T-cell (primary cell): ENCODE results near the gene POMT1. TPM values are rescaled to one million over a fixed set of nuclear protein-coding genes. Genes with fewer than 3 reads are reported as not detected.
"Not testable (repeated sequence)": the region's sequence is repeated elsewhere in the genome, so short reads cannot be mapped to it uniquely, and the experiment has no call there.

Experiments used
- ATAC-seq, 4 experiments: fragments of 200-7000 bp in 3 of 4; fragments of 150-1000 bp in 1 of 4; cut with Tn5 transposase; replicated peaks in 1 of 4; 1 replicate in 3 of 4; 2 replicates in 1 of 4; pipeline ENCODE4 v1.10.0; 2021; ENCODE audit warnings: moderate library complexity in 3 of 4, mild to moderate bottlenecking in 2 of 4, moderate number of reproducible peaks in 1 of 4
- CTCF ChIA-PET, 2 donors: fragments of 300-600 bp; sonication (Branson Sonifier 250); formaldehyde crosslinking; loops; one replicate each; lab custom pipeline; 2022; ENCODE audit warnings: antibody characterized with exemption in 2 of 2; lab: Charles Lee
- POLR2A ChIA-PET, 2 donors: fragments of 300-600 bp; sonication (Branson Sonifier 250); formaldehyde crosslinking; loops; one replicate each; lab custom pipeline; 2022; ENCODE audit warnings: antibody characterized with exemption in 2 of 2; lab: Charles Lee
- DNase-seq, 35 experiments: peaks; one replicate each; pipeline versions ENCODE4 v3.0.0 to v3.0.0-alpha.2; 2013 to 2023
- H3K27ac ChIP-seq: one replicate; pipeline ENCODE4 v1.5.1; 2013; ENCODE audit warnings: low read length
- H3K27me3 ChIP-seq, 2 experiments: replicated peaks in 1 of 2; 1 replicate in 1 of 2; 2 replicates in 1 of 2; pipeline versions ENCODE4 v1.6.1 to v1.7.0; 2013; ENCODE audit warnings: low read length in 1 of 2, mixed read lengths in 1 of 2; ENCODE audit not compliant: control insufficient read depth in 2 of 2, insufficient read depth in 2 of 2; ENCODE audit errors: extremely low read depth in 1 of 2
- H3K36me3 ChIP-seq, 2 donors: 1 replicate in 1 of 2; 2 replicates in 1 of 2; pipeline versions ENCODE4 v1.6.1 to v1.7.0; 2013; ENCODE audit warnings: low read length in 1 of 2; ENCODE audit not compliant: control insufficient read depth in 2 of 2, insufficient read depth in 1 of 2; ENCODE audit errors: extremely low read depth in 1 of 2
- H3K4me1 ChIP-seq, 2 experiments: 1 replicate in 1 of 2; 2 replicates in 1 of 2; pipeline versions ENCODE4 v1.6.1 to v1.7.0; 2013; ENCODE audit warnings: low read length in 2 of 2, mixed read lengths in 1 of 2; ENCODE audit not compliant: insufficient read depth in 2 of 2, control insufficient read depth in 1 of 2; ENCODE audit errors: extremely low read depth in 1 of 2
- H3K4me3 ChIP-seq, 2 donors: 1 replicate in 1 of 2; 2 replicates in 1 of 2; pipeline versions ENCODE4 v1.5.1 to v1.7.0; 2013; ENCODE audit warnings: mild to moderate bottlenecking in 2 of 2, low read length in 1 of 2, moderate library complexity in 1 of 2; ENCODE audit not compliant: control insufficient read depth in 1 of 2; ENCODE audit errors: extremely low read depth in 1 of 2
- H3K9me3 ChIP-seq: 2 replicates; pipeline ENCODE4 v1.7.0; 2013
- H3K27ac Mint-ChIP-seq, 2 donors: one replicate each; pipeline ENCODE4 v1.8.0; 2020 to 2021; ENCODE audit warnings: mild to moderate bottlenecking in 2 of 2, mixed read lengths in 2 of 2
- H3K27me3 Mint-ChIP-seq, 2 donors: one replicate each; pipeline ENCODE4 v1.8.0; 2021 to 2022; ENCODE audit warnings: mixed read lengths in 2 of 2
- H3K36me3 Mint-ChIP-seq: one replicate; pipeline ENCODE4 v1.8.0; 2021; ENCODE audit warnings: mixed read lengths
- H3K4me1 Mint-ChIP-seq, 3 donors: one replicate each; pipeline ENCODE4 v1.8.0; 2020 to 2022; ENCODE audit warnings: mixed read lengths in 3 of 3, mild to moderate bottlenecking in 1 of 3
- H3K4me3 Mint-ChIP-seq, 3 donors: one replicate each; pipeline ENCODE4 v1.8.0; 2020 to 2022; ENCODE audit warnings: mild to moderate bottlenecking in 3 of 3, mixed read lengths in 3 of 3, moderate library complexity in 3 of 3
- H3K9me3 Mint-ChIP-seq, 3 donors: one replicate each; pipeline ENCODE4 v1.8.0; 2020 to 2022; ENCODE audit warnings: mixed read lengths in 3 of 3
- WGBS: methylation state at CpG from one replicate; pipeline ENCODE4 v1.1.5; 2013; ENCODE audit warnings: missing lambda C conversion rate; ENCODE audit not compliant: insufficient coverage; 5-methylcytosine and 5-hydroxymethylcytosine counted together
- total RNA-seq, 35 experiments: library from RNA in 6 of 35; stranded (reverse) in 6 of 35; fragments of 120-200 nt in 1 of 35; gene quantifications; one replicate each; pipeline versions ENCODE4 v1.2.1 to v1.2.4 and lab custom pipeline; 2013 to 2026

POMT1 gene
- total RNA-seq, 5 donors from 2014 or later (not counting 1 experiment from before 2014, with no cell fraction given): 45.3 to 74.4 (median 56.9) TPM

DNA sequence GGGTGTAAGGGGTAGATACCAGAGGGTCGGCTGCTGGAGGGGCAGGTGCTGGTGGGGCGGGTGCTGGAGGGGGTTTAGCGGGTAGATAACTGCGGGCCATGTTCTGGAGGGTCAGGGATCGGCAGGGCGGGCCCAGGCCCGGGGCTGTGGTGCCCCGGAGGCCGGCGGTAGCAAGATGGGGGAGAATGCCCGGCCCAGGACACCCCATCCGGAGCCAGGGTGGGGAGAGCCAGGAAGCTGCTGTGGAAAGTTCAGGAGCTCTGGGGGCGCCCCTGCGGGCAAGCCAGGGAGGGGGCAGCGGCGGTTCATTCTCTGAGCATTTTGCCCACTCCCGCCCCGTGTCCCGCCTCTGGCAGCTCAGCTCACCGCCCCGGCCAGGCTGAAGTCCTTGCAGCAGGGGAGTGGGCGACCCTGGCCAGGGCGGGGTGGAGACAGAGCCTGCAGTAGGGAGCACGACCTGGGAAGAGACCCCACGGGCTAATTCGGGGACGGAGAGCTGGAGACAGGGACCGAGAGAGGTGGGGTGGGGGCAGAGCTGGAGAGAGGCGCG, 43.1 kb downstream of the POMT1 start:
- 6% methylated on average over 29 of the region's 30 CpGs for WGBS
- CTCF ChIA-PET: no interaction called here
- Mint-ChIP-seq H3K27ac (no peak overlapping the region), H3K27me3 (peaks cover 40 to 48% of the 10 kb centered on the region in 2 donors), H3K9me3 (peaks cover 0 to 17% (median 8%) of the 10 kb centered on the region in 3 donors), H3K4me1 (peaks cover 12 to 27% (median 18%) of the 10 kb centered on the region in 3 donors), H3K36me3 (peaks cover 12% of the 10 kb centered on the region), H3K4me3 (peak overlapping the region in 2 of 3 donors; percentile 34 to 62)
- H3K4me3 ChIP-seq: peak overlapping the region; percentile 44 to 57
- no peaks in the 10 kb centered on the region for H3K36me3 ChIP-seq
- no peaks in the 10 kb centered on the region for H3K9me3 ChIP-seq
- no peak overlapping the region for H3K27ac ChIP-seq
- DNase-seq (no peak), ATAC-seq (peak in 2 of 4 experiments; percentile 13 to 29)
- peaks cover 4 to 24% of the 10 kb centered on the region in 2 experiments for H3K4me1 ChIP-seq
- H3K27me3 ChIP-seq: peaks cover 6 to 39% of the 10 kb centered on the region in 2 experiments
- POLR2A ChIA-PET: no interaction called here

DNA sequence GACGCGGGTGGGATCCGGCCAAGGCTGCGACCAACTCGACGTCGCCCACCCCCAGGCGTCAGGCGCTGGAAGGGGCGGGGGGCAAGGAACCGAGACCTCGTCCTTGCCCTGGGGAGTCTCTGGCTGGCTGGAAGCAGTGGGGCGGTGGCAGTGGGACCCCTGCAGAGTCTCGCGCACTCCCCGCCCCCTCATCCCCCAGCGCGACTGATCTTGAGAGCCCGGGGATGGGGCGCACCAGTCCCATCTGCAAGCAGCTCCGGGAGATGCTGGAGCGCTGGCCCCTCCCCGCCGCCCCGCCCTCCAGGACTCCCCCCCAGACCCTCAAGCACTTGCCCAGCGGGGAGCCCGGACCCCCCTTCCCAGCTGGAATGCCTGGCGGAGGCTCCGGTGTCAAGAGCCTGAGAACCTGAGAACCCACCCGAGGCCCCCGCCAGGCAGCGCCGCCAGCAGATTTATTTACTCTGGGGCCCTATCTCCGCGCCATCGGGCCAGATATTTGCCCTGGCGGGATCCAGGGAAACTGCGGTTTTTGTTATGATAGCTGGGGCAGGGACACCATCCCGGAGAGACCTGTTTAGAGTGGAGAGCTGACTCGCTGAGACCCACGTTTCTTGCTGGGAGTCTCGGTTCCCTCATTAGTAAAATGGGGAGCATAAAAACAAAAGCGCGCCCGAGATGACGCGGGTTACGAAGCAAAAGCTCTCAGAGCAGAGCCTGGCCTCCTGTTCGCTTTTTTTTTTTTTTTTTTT, 43.8 kb downstream of the POMT1 start:
- ATAC-seq: peak; percentile 34 to 57 (median 44)
- H3K4me3 ChIP-seq: peak overlapping the region; percentile 44 to 71

DNA sequence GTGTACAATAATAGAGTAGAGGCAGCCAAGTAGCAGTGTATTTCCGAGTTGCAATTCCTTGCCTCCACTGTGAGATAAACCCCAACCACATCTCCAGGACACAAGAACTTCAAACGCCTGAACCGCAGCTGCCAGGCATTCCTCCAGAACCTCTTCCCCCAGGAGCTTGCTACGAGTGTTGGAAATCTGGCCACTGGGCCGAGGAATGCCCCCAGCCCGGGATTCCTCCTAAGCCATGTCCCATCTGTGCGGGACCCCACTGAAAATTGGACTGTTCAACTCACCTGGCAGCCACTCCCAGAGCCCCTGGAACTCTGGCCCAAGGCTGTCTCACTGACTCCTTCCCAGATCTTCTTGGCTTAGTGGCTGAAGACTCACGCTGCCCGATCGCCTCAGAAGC, 46.5 kb downstream of the POMT1 start:
- ATAC-seq, H3K4me3 ChIP-seq, CTCF ChIA-PET, DNase-seq, H3K27ac ChIP-seq, H3K9me3 ChIP-seq, H3K27ac Mint-ChIP-seq, POLR2A ChIA-PET, H3K36me3 ChIP-seq, H3K4me3 Mint-ChIP-seq, H3K9me3 Mint-ChIP-seq: not testable (repeated sequence)
- Mint-ChIP-seq H3K27me3 (peaks cover 53 to 70% of the 10 kb centered on the region in 2 donors), H3K4me1 (peaks cover 12 to 24% (median 16%) of the 10 kb centered on the region in 3 donors), H3K36me3 (peaks cover 15% of the 10 kb centered on the region)
- WGBS: 78% methylated on average over 8 of the region's 10 CpGs
- H3K27me3 ChIP-seq: peaks cover 9 to 59% of the 10 kb centered on the region in 2 experiments
- H3K4me1 ChIP-seq: peaks cover 4 to 22% of the 10 kb centered on the region in 2 experiments

More for the DNA sequence above, 43.8 kb downstream of the POMT1 start:
- Mint-ChIP-seq H3K4me1 (peaks cover 12 to 26% (median 16%) of the 10 kb centered on the region in 3 donors), H3K9me3 (peaks cover 0 to 17% (median 8%) of the 10 kb centered on the region in 3 donors), H3K4me3 (peak overlapping the region; percentile 62 to 72 (median 71)), H3K27me3 (peaks cover 40 to 51% of the 10 kb centered on the region in 2 donors), H3K36me3 (peaks cover 12% of the 10 kb centered on the region), H3K27ac (no peak overlapping the region)
- CTCF ChIA-PET: interaction anchor here in 1 of 2 donors (0.7 kb wide), 1 partner anchor 140 kb away, joined by 5 read pairs; no protein-coding TSS in a partner anchor
- 6% methylated on average over 31 of the region's 49 CpGs for WGBS
- no peaks in the 10 kb centered on the region for H3K9me3 ChIP-seq
- H3K27ac ChIP-seq: no peak overlapping the region
- DNase-seq: peak in 7 of 35 experiments; percentile 12 to 29 (median 20)
- peaks cover 4 to 22% of the 10 kb centered on the region in 2 experiments for H3K4me1 ChIP-seq
- POLR2A ChIA-PET: interaction anchor here (0.6 kb wide), 2 partner anchors 83 to 199 kb away, joined by 3 to 5 read pairs; no protein-coding TSS in a partner anchor
- peaks cover 6 to 39% of the 10 kb centered on the region in 2 experiments for H3K27me3 ChIP-seq
- H3K36me3 ChIP-seq: no peaks in the 10 kb centered on the region

DNA sequence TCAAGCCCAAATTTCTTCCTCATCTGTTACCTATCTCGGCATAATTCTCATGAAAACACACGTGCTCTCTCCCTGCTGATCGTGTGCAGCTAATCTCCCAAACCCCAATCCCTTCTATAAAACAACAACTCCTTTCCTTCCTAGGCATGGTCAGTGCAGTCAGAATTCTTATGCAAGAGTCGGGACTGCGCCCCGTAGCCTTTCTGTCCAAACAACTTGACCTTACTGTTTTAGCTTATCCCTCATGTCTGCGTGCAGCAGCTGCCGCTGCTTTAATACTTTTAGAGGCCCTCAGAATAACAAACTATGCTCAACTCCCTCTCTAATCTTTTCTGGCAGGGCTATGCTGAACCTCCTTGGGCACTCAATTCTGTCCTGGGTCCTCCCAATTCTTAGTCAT, 47.7 kb downstream of the POMT1 start:
- WGBS: 86% methylated on average over 8 of the region's 8 CpGs
- H3K4me3 ChIP-seq, H3K27ac Mint-ChIP-seq, H3K36me3 ChIP-seq, H3K9me3 Mint-ChIP-seq, DNase-seq, H3K27ac ChIP-seq, H3K9me3 ChIP-seq, POLR2A ChIA-PET, ATAC-seq, CTCF ChIA-PET, H3K4me3 Mint-ChIP-seq: not testable (repeated sequence)
- Mint-ChIP-seq H3K27me3 (peaks cover 58 to 68% of the 10 kb centered on the region in 2 donors), H3K4me1 (peaks cover 16 to 25% (median 17%) of the 10 kb centered on the region in 3 donors), H3K36me3 (peaks cover 15% of the 10 kb centered on the region)
- Histone ChIP-seq H3K4me1 (peaks cover 4 to 23% of the 10 kb centered on the region in 2 experiments), H3K27me3 (peaks cover 6 to 61% of the 10 kb centered on the region in 2 experiments)

DNA sequence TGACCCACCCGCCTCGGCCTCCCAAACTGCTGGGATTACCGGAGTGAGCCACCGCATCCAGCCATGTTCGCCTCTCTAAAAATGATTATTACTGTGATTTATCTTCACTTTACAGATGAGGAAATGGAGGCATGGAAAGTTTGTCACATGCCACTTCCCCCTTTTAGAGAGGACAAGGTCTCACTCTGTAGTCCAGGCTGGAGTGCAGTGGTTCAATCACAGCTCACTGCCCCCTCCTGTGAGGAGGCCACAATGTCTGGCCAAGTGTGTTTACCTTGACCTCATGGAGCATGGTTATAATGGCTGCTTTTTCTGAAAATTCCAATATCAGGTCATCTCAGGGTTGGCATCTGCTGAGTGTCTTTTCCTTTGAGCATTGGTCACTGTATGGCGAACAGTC, 49.3 kb downstream of the POMT1 start:
- POLR2A ChIA-PET: no interaction called here
- 100% methylated on average over 1 of the region's 6 CpGs for WGBS
- Histone ChIP-seq H3K4me3 (no peak overlapping the region), H3K4me1 (peaks cover 0 to 7% of the 10 kb centered on the region in 2 experiments), H3K27ac (no peak overlapping the region), H3K9me3 (no peaks in the 10 kb centered on the region), H3K36me3 (no peaks in the 10 kb centered on the region), H3K27me3 (peaks cover 6 to 53% of the 10 kb centered on the region in 2 experiments)
- CTCF ChIA-PET: no interaction called here
- Mint-ChIP-seq H3K27ac (no peak overlapping the region), H3K36me3 (peaks cover 15% of the 10 kb centered on the region), H3K4me3 (no peak overlapping the region), H3K4me1 (peaks cover 14 to 17% (median 14%) of the 10 kb centered on the region in 3 donors), H3K27me3 (peaks cover 66 to 74% of the 10 kb centered on the region in 2 donors), H3K9me3 (peaks cover 0 to 6% (median 0%) of the 10 kb centered on the region in 3 donors)
- ATAC-seq (no peak), DNase-seq (no peak)

DNA sequence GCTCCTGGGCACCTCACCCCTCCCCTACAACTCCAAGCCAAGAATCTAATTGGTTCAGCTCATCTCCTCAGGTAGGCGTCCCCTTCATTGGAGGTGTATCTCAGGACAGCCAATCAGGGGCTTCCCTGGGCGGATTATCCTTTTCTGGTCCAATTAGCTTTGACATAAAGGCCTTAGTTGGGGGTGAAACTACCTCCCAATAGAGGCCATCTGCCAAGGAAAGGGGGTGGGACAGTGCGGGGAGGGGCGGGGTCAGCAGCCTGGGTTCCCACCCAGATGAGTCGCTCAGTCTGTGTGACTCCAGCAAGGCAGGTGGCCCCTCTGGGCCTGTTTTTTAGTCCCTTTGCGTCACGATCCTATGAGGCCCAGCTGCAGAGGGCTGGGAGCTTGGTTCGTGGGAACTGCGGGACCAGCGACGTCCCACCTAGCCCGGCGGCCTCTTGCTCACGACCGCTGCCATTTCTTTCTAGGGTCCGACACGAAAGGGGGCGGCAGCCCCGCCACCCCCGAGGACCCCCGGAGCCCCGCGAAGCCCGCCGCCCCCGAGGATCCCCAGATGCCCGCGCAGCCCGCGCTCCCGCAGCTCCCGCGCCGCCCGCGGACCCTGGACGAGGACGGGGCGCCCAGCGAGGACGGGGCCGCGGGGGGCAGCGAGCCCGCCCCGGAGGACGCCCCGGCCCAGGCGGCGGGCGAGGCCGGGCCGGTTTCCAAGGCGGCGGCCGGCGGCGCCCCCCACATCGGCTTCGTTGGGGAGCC, 51.5 kb downstream of the POMT1 start:
- peaks cover 3% of the 10 kb centered on the region for H3K36me3 Mint-ChIP-seq
- no peak overlapping the region for H3K27ac Mint-ChIP-seq
- no peak overlapping the region for H3K27ac ChIP-seq
- H3K4me3 Mint-ChIP-seq: no peak overlapping the region
- WGBS: 39% methylated on average over 56 of the region's 60 CpGs
- DNase-seq (no peak), ATAC-seq (no peak)
- H3K4me1 Mint-ChIP-seq: peaks cover 4 to 5% (median 5%) of the 10 kb centered on the region in 3 donors
- POLR2A ChIA-PET: no interaction called here
- H3K4me1 ChIP-seq: peaks cover 0 to 5% of the 10 kb centered on the region in 2 experiments
- no peaks in the 10 kb centered on the region for H3K9me3 Mint-ChIP-seq
- CTCF ChIA-PET: interaction anchor here (0.5 to 0.7 kb wide), 2 partner anchors 325 to 1799 kb away, joined by 3 to 5 read pairs; no protein-coding TSS in a partner anchor
- H3K27me3 ChIP-seq: peaks cover 3 to 39% of the 10 kb centered on the region in 2 experiments
- H3K27me3 Mint-ChIP-seq: peaks cover 45 to 52% of the 10 kb centered on the region in 2 donors
- H3K36me3 ChIP-seq: no peaks in the 10 kb centered on the region
- no peak overlapping the region for H3K4me3 ChIP-seq
- no peaks in the 10 kb centered on the region for H3K9me3 ChIP-seq
